NCI-H345 treated with DMSO at 0.1 percent for 48 hours (cell line): ENCODE results near the gene HBB.

ENCODE experiments used
- DNase-seq: peaks from one replicate; lab custom pipeline; 2025; ENCODE audit not compliant: unreplicated experiment; lab: John Stamatoyannopoulos, UW

HBB gene

DNA sequence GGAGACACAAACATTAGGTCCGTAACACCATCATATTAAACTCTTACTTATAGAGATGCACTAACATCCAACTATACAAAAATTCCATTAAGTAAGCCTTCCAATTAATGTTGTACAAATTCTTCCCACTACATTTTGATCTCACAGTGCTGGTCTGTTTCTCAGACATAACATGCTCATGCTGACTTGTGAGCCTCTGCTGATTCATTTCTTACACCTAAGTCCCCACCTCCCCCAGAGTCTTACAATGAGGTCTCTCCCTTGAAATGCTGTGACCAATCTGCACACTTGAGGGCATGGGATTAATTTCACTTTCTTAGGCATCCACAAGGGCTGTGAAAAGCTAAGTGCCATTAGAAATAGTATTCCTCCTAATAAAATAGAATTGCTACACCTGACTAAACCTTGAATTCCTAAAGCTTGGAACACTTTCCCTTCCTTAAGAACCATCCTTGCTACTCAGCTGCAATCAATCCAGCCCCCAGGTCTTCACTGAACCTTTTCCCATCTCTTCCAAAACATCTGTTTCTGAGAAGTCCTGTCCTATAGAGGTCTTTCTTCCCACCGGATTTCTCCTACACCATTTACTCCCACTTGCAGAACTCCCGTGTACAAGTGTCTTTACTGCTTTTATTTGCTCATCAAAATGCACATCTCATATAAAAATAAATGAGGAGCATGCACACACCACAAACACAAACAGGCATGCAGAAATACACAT is 20.8 kb upstream of the HBB start:
- no peak for DNase-seq

GRCh38 chr11:5246772-5247471 is 20.1 kb upstream of the HBB start:
- DNase-seq = no peak

DNA sequence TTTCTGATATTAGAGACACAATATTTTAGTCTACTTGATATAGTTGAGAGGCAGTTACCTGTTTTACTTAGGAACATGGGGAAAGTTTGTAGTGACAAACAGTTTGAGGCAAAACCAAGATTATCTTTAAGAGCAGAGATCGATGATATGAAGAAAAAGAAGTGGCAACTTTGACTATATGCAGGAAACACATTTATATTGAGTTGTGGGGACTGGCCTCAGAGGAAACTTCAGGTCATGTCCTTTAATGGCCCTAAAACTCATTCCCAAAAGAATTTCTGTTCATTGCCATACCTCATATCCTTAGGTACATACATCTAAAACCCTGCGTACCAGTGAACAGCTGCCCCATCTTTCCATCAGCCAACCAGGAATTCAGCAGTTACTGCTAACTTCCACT is 18.3 kb upstream of the HBB start:
- no peak for DNase-seq

DNA sequence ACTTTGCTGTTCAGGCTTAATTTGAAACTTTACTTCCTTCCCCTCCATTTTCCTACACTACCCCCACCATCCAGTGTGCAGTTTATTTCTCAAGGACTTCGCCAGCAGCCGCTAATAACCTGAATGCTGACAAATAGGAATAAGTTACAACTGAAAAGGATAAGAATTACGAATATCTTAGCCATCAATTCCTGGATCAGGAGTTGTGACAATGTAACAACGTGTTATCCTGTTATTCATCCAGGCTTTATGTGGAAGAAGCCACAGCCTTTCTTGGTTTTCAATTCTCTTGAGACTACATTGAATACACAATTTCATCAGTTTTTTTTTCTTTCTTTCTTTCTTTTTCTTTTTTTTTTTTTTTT is 16.9 kb upstream of the HBB start:
- DNase-seq = no peak

DNA sequence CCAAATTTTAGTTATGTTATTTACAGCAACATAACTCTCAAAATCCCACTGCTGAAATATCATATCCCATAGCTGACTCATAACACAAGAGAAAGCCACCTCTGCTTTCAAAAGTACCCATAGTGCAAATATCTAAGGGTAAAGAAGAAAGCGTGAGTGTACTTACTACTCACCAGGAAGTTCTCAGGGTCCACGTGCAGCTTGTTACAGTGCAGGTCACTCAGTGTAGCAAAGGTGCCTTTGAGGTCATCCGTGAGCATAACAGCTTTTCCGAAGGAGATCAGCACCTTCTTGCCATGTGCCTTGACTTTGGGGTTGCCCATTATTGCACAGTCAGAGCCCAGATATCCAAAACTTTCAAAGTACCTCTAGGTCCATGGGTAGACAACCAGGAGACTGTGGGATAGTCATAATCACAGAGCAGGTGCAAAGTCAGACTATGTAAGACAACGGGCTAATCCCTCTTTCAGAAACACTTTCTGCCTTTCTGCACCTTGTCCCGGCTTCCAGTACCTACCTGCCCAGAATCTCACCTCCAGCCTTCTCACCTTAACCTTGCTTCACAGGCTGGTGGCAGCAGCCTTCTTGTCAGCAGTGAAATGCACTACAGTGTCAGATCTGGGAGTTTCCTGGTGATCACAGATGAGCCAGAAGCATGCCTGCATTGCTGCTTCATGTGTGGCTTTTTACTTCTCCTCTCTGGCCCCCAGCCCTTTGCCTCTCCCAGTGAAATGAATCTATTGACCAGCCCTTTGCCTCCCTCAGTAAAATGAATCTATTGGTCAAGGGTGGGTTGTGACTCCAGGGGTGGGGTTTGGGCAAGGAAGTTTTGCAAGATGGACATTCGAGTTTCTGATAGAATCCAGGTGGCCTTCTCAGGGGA is 16.3 kb upstream of the HBB start:
- no peak for DNase-seq

DNA sequence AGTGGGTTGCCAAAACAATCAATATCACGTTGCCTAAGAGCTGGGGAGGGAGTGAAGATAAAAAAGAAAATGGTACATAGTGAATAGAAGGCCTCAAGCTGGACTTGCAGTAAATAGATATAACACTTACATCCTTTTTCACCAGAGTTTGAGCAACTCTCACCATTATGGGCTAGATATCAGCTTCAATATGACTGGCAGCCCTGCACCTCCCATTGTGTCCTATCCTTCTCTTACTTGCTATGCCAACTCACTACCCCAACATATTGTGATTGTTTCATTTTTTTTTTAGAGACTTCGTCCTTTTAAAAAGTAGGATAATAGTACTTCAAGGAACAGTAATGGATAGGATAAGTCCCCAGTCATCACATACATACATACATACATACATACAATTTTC is 15.3 kb upstream of the HBB start:
- DNase-seq = no peak

- no peak for DNase-seq
Observed at GRCh38 chr11:5241458-5241857, 14.6 kb upstream of the HBB start.

- DNase-seq = no peak
Observed at GRCh38 chr11:5240458-5240857, 13.6 kb upstream of the HBB start.

- no peak for DNase-seq
Observed at GRCh38 chr11:5240056-5240455, 13.2 kb upstream of the HBB start.

DNA sequence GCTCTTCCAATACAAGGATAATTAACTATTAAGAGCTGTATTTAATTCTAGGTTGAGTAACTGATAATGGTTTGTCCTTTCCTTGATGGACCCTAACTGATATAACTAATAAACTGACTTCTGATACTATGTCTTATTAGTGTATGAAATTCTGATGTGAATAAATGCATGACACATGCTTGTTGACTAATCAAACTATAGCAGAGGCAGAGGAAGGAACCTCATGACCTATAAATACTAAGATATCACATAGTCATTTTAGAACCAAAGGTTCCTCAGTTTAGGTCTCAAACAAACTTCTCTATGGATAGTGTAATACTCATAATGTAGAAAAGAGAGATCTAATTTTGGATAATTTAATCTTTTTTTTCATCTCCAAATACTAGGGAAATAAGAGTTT is 12.2 kb upstream of the HBB start:
- DNase-seq = no peak

DNA sequence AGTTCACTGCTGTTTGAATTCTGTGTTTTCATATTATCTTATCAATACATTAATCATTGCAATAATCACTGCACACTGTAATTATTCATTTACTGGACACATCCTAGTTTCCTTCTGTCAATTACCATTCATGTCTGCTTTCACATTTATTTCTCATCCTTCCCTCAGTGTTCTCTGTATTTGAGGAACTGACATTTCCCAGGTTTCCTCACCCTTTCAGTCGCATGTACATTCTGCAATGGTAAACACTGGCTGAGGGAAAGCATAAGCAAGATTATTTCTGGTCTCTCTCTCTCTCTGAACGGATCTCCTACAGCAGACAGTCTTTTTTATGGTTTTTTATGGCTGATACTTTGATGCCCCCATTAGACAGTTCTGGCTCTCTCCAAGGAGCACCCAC is 11.6 kb upstream of the HBB start:
- DNase-seq = no peak

DNA sequence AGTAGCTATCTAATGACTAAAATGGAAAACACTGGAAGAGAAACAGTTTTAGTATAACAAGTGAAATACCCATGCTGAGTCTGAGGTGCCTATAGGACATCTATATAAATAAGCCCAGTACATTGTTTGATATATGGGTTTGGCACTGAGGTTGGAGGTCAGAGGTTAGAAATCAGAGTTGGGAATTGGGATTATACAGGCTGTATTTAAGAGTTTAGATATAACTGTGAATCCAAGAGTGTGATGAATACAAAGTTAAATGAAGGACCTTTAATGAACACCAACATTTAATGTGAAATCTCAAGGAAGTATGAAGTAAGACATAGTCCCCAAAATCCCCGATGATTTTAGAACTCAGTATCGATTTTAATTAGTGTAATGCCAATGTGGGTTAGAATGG is 10.5 kb upstream of the HBB start:
- DNase-seq = no peak

DNA sequence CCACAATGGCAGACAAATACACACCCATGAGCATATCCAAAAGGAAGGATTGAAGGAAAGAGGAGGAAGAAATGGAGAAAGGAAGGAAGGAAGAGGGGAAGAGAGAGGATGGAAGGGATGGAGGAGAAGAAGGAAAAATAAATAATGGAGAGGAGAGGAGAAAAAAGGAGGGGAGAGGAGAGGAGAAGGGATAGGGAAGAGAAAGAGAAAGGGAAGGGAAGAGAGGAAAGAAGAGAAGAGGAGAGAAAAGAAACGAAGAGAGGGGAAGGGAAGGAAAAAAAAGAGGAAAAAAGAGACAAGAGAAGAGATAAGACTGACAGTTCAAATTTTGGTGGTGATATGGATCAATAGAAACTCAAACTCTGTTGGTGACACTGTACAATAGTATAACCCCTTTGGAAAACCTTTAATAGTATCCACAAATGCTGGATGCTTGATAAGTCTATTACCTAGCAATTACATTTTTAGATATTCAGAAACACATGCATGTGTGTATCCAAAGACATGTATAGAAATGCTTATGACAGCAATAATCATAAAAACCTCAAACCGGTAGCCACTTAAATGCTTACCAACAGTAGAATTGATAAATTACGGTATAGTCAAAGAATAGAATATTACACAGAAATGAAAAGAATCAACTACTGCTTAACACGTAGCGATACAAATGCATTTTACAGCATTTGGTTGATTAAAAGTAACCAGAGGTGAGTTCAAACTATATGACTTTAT is 8.7 kb upstream of the HBB start:
- no peak for DNase-seq

GRCh38 chr11:5234381-5234834 is 7.5 kb upstream of the HBB start, which contains the start of gene HBD:
TSS of gene HBD (minus strand) at chr11:5234483. CDS start at chr11:5234433, 50 bp downstream.
- no peak for DNase-seq

- DNase-seq = no peak
Observed at GRCh38 chr11:5233307-5233706, 6.4 kb upstream of the HBB start.

GRCh38 chr11:5232821-5233220 is 6.0 kb upstream of the HBB start:
- no peak for DNase-seq

- no peak for DNase-seq
Observed at GRCh38 chr11:5232176-5232575, 5.3 kb upstream of the HBB start.

- no peak for DNase-seq
Observed at GRCh38 chr11:5231111-5231510, 4.2 kb upstream of the HBB start.

DNA sequence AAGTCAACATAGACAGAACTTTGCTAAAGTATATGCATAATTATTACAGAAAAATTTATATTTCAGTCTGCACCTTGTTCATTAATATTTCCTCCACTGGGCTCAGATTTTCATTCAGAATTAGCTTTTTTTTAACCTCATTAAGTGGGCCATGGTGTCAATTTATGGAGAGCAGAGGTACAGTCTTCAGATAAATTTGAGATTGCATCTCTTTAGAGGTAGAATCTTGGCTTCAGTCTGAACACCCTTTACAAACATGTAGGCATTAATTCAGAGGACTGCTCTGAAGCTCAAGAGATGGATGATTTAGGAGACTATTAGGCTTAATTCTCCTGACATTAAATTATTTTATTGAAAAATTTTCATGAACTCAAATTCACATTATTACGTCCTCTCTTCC is 3.4 kb upstream of the HBB start:
- DNase-seq = no peak

- no peak for DNase-seq
Observed at GRCh38 chr11:5229796-5230195, 2.9 kb upstream of the HBB start.

GRCh38 chr11:5229356-5229755 is 2.5 kb upstream of the HBB start:
- DNase-seq = no peak
